Measurements from ENCODE around the gene CPNE7.
"Not testable (repeated sequence)": the region's sequence is repeated elsewhere in the genome, so short reads cannot be mapped to it uniquely, and the experiment has no call there.

The CPNE7 gene

GRCh38 chr16:89623511-89624261 lies 48.1 kb downstream of the CPNE7 start:
- DNase-seq (ENCODE audit: low read depth) = no peak

- DNase-seq (ENCODE audit: low read depth) = no peak
Measured at GRCh38 chr16:89624777-89625761, 49.5 kb downstream of the CPNE7 start.

GRCh38 chr16:89629827-89630610 lies 54.5 kb downstream of the CPNE7 start:
- no peak for DNase-seq (ENCODE audit: low read depth)

GRCh38 chr16:89633064-89633631 lies 57.6 kb downstream of the CPNE7 start:
- DNase-seq (ENCODE audit: low read depth) = no peak

- DNase-seq (ENCODE audit: low read depth) = not testable (repeated sequence)
Measured at GRCh38 chr16:89634463-89635385, 59.2 kb downstream of the CPNE7 start.

- DNase-seq (ENCODE audit: low read depth) = no peak
Measured at GRCh38 chr16:89636663-89637062, 61.1 kb downstream of the CPNE7 start.

- DNase-seq (ENCODE audit: low read depth) = no peak
Measured at GRCh38 chr16:89637379-89637778, 61.8 kb downstream of the CPNE7 start.

GRCh38 chr16:89638455-89638854 lies 62.9 kb downstream of the CPNE7 start:
- DNase-seq (ENCODE audit: low read depth) = no peak

GRCh38 chr16:89639385-89639784 lies 63.8 kb downstream of the CPNE7 start:
- DNase-seq (ENCODE audit: low read depth) = no peak

GRCh38 chr16:89641458-89642119 lies 66.0 kb downstream of the CPNE7 start:
- DNase-seq (ENCODE audit: low read depth) = no peak

GRCh38 chr16:89642574-89642973 lies 67.0 kb downstream of the CPNE7 start:
- no peak for DNase-seq (ENCODE audit: low read depth)

GRCh38 chr16:89643769-89644300 lies 68.3 kb downstream of the CPNE7 start:
- no peak for DNase-seq (ENCODE audit: low read depth)

GRCh38 chr16:89645122-89645521 lies 69.6 kb downstream of the CPNE7 start:
- DNase-seq (ENCODE audit: low read depth) = no peak

- no peak for DNase-seq (ENCODE audit: low read depth)
Measured at GRCh38 chr16:89646270-89646669, 70.7 kb downstream of the CPNE7 start.

Data from T follicular helper cell (primary cell).